GM12864 (cell line): ENCODE measurements around the gene HS6ST3.
"Not testable (repeated sequence)": the region's sequence is repeated elsewhere in the genome, so short reads cannot be mapped to it uniquely, and the experiment has no call there.

Experiments used
- DNase-seq: peaks from one replicate; pipeline ENCODE4 v3.0.0-alpha.2; 2011; ENCODE audit warnings: low read depth
- H3K4me3 ChIP-seq: 2 replicates; pipeline ENCODE4 v1.5.1; 2011; ENCODE audit warnings: mild to moderate bottlenecking, low read depth, low read length, control low read depth
- TF ChIP-seq, protein P1 (sequence below): IDR thresholded peaks from 2 replicates; pipeline ENCODE4 v1.5.1; 2011; ENCODE audit warnings: low read depth, mild to moderate bottlenecking, moderate library complexity, low read length, control low read depth, inconsistent platforms; ENCODE audit errors: missing control alignments

HS6ST3 gene

GRCh38 chr13:96762876-96763275 lies 673.0 kb downstream of the HS6ST3 start:
- TF ChIP-seq, protein P1, sequence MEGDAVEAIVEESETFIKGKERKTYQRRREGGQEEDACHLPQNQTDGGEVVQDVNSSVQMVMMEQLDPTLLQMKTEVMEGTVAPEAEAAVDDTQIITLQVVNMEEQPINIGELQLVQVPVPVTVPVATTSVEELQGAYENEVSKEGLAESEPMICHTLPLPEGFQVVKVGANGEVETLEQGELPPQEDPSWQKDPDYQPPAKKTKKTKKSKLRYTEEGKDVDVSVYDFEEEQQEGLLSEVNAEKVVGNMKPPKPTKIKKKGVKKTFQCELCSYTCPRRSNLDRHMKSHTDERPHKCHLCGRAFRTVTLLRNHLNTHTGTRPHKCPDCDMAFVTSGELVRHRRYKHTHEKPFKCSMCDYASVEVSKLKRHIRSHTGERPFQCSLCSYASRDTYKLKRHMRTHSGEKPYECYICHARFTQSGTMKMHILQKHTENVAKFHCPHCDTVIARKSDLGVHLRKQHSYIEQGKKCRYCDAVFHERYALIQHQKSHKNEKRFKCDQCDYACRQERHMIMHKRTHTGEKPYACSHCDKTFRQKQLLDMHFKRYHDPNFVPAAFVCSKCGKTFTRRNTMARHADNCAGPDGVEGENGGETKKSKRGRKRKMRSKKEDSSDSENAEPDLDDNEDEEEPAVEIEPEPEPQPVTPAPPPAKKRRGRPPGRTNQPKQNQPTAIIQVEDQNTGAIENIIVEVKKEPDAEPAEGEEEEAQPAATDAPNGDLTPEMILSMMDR: no peak
- DNase-seq: no peak

GRCh38 chr13:96766306-96766705 lies 676.4 kb downstream of the HS6ST3 start:
- TF ChIP-seq, protein P1: no peak
- no peak for DNase-seq
- H3K4me3 ChIP-seq: no peak overlapping the region

More at GRCh38 chr13:96762876-96763275, 673.0 kb downstream of the HS6ST3 start:
- H3K4me3 ChIP-seq: no peak overlapping the region

DNA sequence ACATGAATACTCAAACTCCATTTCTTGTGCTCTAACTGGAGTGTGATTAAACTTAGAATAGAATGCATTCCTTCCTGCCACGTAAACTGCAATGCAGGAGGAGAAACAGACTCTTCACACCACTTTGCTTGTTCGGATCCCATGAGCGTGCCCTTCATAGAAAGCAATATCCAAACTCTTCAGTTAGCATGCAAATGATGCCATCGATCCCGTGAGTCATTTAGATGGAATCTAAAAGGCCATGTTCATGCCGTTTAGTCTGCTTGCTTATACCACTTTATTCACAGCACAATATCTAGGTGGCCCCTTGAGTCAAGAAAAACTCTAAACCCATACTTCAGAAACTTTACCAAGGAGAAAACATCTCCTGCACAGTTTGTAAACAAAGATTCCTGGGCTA lies 678.6 kb downstream of the HS6ST3 start:
- DNase-seq: no peak
- TF ChIP-seq, protein P1: no peak

GRCh38 chr13:96769874-96770273 lies 680.0 kb downstream of the HS6ST3 start:
- TF ChIP-seq, protein P1: no peak
- no peak overlapping the region for H3K4me3 ChIP-seq

More for the DNA sequence above, 678.6 kb downstream of the HS6ST3 start:
- no peak overlapping the region for H3K4me3 ChIP-seq

DNA sequence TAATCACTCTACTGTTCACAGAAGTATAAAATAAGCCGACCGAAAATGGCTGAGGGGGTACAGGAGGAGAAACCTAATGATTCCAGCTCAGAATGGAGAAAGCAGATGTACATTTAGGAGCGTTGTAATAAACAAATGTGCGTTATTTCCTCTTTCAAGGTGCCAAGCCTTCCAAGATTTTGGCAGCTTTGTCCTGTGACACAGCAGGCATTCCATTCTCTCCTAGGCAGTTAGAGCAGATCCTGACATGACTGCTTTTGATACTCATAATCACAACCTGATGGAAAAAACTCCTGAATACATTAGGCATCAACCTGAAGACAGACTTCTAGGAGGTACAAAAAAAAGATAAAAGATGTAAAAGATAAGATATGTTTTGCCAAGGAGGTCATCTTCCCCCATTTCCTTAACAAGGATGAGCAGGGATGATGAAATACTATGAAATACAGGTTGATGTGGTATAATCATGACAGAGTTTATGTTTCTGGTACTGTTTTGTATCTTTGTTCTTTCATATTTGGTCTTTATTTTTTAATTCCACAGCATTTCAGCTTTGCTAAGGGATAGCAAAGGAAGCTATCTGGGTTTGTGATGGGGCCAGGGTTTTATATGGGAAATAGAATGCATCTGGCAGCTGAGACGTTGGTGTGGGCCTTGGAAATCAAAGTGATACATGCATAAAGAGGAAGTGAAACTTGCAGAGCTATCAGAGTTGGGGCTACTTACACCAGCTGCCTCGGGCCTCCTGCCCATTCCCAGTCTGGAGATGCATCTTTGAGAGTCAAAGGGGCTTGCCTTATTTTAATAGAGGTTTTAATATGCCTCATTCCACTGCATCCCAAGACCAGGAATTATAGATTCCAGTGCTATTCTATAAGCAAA lies 681.8 kb downstream of the HS6ST3 start:
- TF ChIP-seq, protein P1: no peak
- DNase-seq: no peak
- H3K4me3 ChIP-seq: no peak overlapping the region

More at GRCh38 chr13:96769874-96770273, 680.0 kb downstream of the HS6ST3 start:
- no peak for DNase-seq

- TF ChIP-seq, protein P1: no peak
- no peak for DNase-seq
These were observed 682.5 kb downstream of the HS6ST3 start for GRCh38 chr13:96772426-96772825.

DNA sequence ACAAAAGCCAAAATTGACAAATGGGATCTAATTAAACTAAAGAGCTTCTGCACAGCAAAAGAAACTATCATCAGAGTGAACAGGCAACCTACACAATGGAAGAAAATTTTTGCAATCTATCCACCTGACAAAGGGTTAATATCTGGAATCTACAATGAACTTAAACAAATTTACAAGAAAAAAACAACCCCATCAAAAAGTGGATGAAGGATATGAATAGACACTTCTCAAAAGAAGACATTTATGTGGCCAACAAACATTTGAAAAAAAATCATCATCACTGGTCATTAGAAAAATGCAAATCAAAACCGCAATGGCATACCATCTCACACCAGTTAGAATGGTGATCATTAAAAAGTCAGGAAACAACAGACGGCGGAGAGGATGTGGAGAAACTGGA lies 688.4 kb downstream of the HS6ST3 start:
- not testable (repeated sequence) for DNase-seq, H3K4me3 ChIP-seq

More at GRCh38 chr13:96772426-96772825, 682.5 kb downstream of the HS6ST3 start:
- no peak overlapping the region for H3K4me3 ChIP-seq
